GM20431 (cell line): ENCODE results near the gene PPM1B.
"Not testable (repeated sequence)": the region's sequence is repeated elsewhere in the genome, so short reads cannot be mapped to it uniquely, and the experiment has no call there.

Experiments
- in situ Hi-C: fragments of 300-500 bp; cut with MseI, MboI; formaldehyde crosslinking; loops from one replicate; pipeline ENCODE4 v1.15.0; 2020; ENCODE audit warnings: low sequenced_read_pairs; ENCODE audit not compliant: unreplicated experiment

The PPM1B gene

DNA sequence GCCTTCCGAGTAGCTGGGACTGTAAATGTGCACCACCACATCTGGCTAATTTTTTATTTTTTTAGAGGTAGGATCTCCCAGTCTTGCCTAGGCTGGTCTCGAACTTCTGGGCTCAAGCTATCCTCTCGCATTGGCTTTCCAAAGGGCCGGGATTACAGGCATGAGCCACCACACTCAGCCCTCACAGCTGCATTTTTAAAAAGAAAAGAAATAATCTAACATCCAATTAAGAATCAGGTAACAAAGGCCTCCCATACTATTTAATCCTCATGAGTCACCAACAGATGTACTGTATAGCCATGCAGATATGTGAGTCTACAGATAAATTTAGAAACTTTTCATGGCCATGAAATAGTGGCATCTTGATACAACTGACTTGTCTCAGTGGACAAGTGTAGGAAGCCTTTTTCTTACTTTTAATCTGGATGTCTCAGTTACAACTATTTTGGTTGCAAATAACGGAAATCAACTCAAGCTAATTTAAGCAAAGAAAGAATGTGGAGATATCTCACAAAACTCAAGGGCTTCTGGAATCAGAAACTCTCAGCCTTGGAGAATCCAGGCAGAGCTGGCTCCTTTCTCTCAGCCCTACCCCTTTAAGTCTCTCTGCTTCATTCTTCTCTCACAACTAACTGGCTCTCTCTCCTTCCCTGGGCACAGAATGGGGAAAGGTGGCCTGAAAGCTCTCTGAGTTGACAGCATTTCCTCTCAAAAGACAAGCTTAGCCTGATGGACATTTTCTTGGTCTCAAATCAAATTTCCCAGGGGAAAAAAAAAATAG is 12.8 kb upstream of the PPM1B start:
- in situ Hi-C loops = no loop called here

- in situ Hi-C loops = no loop called here
Measured at GRCh38 chr2:44163777-44164176, 4.9 kb upstream of the PPM1B start.

DNA sequence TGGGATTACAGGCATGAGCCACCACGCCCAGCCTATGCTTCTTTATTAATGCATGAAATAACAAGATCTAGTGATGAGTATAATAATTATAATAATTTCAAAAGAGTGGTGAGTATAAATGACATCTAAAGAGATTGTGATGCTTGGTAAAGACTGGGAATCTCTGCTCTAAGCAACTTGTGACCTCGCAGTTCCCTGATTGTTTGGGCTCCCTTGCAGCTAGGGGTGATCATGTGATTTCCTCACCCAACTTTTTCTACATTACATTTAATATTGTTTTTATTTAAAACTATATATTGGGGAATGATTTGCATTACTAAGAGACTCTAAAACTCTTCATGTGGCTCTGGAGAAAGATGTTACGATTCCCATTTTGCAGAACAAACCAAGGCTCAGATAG is 4.1 kb upstream of the PPM1B start:
- in situ Hi-C loops = no loop called here

GRCh38 chr2:44166096-44166495 is 2.6 kb upstream of the PPM1B start:
- in situ Hi-C loops = no loop called here

GRCh38 chr2:44167311-44167907 is 1.3 kb upstream of the PPM1B start:
- in situ Hi-C loops = no loop called here

- in situ Hi-C loops = no loop called here
Measured at GRCh38 chr2:44167908-44168680, 581 bp upstream of the PPM1B start.

- in situ Hi-C loops = no loop called here
Measured at GRCh38 chr2:44169155-44169898, 652 bp downstream of the PPM1B start.

DNA sequence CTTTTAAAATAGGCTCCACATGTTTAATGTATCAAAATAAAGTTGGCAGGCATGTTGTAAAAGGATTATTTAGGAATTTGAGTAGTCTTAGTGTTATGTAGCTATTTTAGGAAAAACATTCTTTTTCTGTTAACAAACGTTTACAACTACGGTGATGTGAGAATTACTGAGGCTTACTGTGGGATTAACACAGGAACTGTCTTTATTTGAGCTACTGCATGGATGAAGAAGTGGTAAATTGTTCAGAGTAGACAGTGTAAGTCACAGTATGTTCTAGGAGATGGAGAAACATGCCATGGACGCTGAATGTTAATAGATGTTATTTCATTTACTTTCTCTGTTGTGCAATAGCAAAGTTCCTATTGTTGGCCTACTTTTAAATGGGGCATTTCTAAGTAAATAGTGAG is 1.6 kb downstream of the PPM1B start:
- in situ Hi-C loops = no loop called here

GRCh38 chr2:44171018-44171417 is 2.3 kb downstream of the PPM1B start:
- in situ Hi-C loops = no loop called here

DNA sequence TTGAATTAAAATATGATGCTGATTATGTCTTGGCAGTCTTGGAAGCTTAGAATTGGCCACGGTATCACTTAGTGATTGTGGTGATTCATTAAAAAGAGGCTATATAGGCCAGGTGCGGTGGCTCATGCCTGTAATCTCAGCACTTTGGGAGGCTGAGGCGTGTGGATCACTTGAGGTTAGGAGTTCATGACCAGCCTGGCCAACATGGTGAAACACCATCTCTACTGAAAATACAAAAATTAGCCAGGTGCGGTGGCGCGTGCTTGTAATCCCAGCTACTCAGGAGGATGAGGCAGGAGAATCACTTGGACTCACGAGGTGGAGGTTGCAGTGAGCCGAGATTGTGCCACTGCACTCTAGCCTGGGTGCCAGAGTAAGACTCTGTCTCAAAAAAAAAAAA is 2.8 kb downstream of the PPM1B start:
- in situ Hi-C loops = not testable (repeated sequence)

- in situ Hi-C loops = no loop called here
Measured at GRCh38 chr2:44172576-44172975, 3.9 kb downstream of the PPM1B start.

GRCh38 chr2:44178950-44179349 is 10.3 kb downstream of the PPM1B start:
- in situ Hi-C loops = no loop called here

DNA sequence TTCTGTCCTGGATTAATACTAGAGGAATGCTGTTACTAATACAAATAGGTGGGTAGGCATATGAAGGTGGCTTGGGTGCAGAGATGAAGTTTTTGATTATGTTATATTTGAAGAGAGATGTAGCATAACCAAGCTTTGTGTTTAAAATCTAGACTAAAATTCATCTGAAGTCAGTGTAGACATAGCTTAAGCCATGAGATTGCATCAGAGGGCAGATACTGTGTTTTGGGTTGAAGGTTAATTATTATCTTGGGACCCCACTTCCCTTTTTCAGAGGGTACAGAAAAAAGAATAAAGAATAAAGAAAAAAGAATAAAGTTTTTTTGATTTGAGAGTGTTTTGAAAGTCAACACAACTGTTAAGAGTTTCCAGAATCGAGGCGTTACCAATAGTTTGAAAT is 13.0 kb downstream of the PPM1B start:
- in situ Hi-C loops = no loop called here

DNA sequence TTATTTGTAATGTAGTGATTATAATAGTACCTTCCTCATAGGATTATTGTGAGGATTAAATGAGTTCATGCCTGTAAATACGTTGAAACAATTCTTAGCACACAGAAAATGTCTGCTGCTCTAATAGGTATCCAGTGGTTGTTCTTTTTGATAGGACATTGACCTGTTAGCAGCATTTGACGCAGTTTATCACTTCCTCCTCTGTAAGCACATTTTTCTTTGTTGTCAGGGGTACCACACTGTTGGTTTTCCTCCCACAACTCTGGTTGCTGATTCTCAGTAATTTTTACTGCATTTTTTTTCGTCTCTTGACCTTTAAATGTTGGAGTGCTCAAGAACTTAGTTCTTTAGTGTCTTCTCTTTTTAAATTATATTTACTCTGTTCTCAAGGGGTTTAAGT is 15.4 kb downstream of the PPM1B start:
- in situ Hi-C loops = no loop called here

DNA sequence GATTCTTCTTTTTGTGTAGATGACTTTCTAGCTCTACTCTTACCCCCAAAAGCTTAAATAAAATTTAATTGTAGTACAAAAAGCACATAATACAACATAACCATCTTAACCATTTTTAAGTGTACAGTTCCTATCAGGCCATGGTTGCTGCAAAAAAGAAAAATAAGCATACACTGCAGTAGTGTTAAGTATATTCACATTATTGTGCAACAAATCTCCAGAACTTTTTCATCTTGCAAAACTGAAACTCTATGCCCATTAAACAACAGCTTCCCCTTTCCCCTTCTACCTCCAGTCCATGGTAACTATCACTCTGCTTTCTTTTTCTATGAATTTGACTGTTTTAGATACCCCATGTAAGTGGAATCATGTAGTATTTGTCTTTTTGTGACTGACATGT is 18.1 kb downstream of the PPM1B start:
- in situ Hi-C loops = no loop called here

- in situ Hi-C loops = no loop called here
Measured at GRCh38 chr2:44187251-44187650, 18.6 kb downstream of the PPM1B start.

DNA sequence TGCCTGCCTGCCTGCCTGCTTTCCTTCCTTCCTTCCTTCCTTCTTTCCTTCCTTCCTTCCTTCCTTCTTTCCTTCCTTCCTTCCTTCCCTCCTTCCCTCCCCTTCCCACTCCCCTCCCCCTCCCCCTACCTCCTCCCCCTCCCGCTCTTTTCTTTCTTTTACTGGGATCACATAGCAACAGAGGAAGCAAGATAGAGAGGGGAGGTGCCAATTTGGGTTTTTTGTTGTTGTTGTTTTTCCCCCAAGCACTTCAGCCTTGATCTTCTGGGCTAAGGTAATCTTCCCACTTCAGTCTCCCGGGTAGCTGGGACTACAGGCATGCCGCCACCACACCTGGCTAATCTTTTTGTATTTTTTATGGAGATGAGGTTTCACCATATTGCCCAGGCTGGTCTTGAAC is 20.0 kb downstream of the PPM1B start:
- in situ Hi-C loops = no loop called here

DNA sequence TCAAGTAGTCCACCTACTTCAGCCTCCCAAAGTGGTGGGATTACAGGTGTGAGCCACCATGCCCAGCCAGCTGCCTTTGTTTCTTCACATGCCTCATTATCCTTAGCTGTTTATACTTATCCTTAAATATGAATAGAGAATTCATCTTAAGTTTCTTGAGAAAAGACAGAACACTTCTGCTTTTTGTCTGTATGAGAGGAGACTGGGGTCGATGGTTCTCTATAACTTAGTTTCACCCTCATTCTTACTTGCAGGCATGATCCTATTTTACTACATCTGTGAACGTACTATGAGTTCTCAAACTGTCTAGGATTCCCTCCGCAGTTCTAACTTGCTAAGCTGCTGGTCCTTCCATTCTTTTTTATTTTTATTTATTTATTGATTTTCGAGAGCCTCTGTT is 20.4 kb downstream of the PPM1B start:
- in situ Hi-C loops = no loop called here

DNA sequence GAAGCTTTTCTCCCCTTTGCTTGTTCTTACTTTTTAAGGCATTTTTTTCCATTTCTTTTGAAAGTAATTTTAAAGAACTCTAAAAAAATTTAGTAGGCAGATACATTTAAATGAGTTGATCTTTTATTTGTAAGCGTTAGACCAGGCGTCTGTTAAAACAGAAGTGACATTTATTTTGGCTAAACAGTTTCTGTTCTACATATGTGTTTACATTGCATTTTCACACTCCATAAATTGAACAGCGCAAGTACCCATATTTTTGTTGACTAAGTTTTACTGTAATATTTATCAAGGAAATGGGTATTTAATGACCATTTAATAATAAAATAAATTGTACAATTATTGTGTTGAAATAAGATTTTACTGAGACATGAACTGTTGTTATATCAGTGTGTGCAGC is 21.9 kb downstream of the PPM1B start:
- in situ Hi-C loops = no loop called here

DNA sequence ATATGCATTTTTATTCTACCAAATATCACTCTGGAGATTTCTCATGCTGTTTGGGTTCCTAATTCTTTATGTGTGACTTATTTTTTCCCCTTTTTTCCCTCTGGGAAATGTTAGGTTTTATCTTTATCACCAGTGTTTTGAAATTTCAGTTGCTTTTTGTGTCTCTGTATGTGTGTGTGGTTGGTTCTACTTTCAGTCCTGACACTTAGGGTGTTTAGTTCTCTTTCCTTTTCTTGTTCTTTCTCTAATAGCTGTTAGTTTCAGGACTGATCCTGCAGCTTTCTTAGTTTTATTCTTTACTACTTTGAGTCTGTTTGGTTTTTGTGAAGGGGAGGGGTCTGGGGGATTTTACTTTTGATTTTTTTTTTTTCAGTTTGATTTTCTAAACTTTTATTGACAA is 23.1 kb downstream of the PPM1B start:
- in situ Hi-C loops = no loop called here

DNA sequence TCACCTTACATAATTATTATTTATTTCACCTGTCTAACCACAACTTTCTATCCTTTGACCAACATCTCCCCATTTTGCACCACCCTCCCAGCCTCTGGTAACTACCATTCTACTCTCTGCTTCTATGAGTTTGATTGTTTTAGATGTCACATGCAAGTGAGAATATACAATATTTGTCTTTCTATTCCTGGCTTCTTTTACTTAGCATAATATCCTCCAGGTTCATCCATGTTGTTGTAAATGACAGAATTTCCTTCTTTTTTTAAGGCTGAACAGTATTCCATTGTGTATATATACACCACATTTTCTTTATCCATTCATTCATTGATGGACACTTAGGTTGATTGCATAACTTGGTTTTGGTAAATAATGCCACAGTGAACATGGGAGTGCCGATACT is 24.0 kb downstream of the PPM1B start:
- in situ Hi-C loops = no loop called here
